GM23338 (cell line): ENCODE measurements around the gene POLD2. TPM values are rescaled to one million over a fixed set of nuclear protein-coding genes. Genes with fewer than 3 reads are reported as not detected.

Experiments used
- EZH2 ChIP-seq: fragments of 200-600 bp; sonication (generic); IDR thresholded peaks from one replicate; pipeline ENCODE4 v1.8.0; 2017; ENCODE audit warnings: antibody characterized with exemption, mild to moderate bottlenecking, low read depth; ENCODE audit not compliant: unreplicated experiment
- JUNB ChIP-seq: IDR thresholded peaks from one replicate; pipeline ENCODE4 v1.6.1; 2016; ENCODE audit warnings: antibody characterized with exemption; ENCODE audit not compliant: unreplicated experiment
- NANOG ChIP-seq: IDR thresholded peaks from 2 replicates; pipeline ENCODE4 v1.6.1; 2016; ENCODE audit warnings: antibody characterized with exemption, borderline replicate concordance
- STAT1 ChIP-seq: IDR thresholded peaks from one replicate; pipeline ENCODE4 v1.6.1; 2016; ENCODE audit warnings: antibody characterized with exemption; ENCODE audit not compliant: unreplicated experiment
- ZNF331 ChIP-seq: fragments of 250-450 bp; sonication (Bioruptor Pico); IDR thresholded peaks from 2 replicates; pipeline ENCODE4 v1.5.0; 2020; ENCODE audit warnings: low read depth, mild to moderate bottlenecking, moderate library complexity
- polyA plus RNA-seq: library from polyadenylated mRNA; unstranded; fragments of >200 nt; fragmentation: Nextera tagmentation; extraction: Ambion mirVana; gene quantifications from 2 replicates; pipeline ENCODE4 v1.2.1, GENCODE V29; 2016
- total RNA-seq: library from RNA; depleted of rRNA; stranded (reverse); fragments of >200 nt; shearing (Covaris generic); gene quantifications from 2 replicates; pipeline ENCODE4 v1.2.3, GENCODE V29; 2014
- TF ChIP-seq, protein P1 (sequence below): fragments of 250-450 bp; sonication (Bioruptor Pico); IDR thresholded peaks from 2 replicates; pipeline ENCODE4 v1.5.0; 2020; ENCODE audit warnings: mild to moderate bottlenecking, moderate library complexity
- TF ChIP-seq, protein P2 (sequence below): IDR thresholded peaks from one replicate; pipeline ENCODE4 v1.6.1; 2018; ENCODE audit warnings: antibody characterized with exemption; ENCODE audit not compliant: unreplicated experiment

POLD2 gene
- total and polyA plus RNA-seq, 2 experiments from 2014 or later: 101 to 127 TPM

DNA sequence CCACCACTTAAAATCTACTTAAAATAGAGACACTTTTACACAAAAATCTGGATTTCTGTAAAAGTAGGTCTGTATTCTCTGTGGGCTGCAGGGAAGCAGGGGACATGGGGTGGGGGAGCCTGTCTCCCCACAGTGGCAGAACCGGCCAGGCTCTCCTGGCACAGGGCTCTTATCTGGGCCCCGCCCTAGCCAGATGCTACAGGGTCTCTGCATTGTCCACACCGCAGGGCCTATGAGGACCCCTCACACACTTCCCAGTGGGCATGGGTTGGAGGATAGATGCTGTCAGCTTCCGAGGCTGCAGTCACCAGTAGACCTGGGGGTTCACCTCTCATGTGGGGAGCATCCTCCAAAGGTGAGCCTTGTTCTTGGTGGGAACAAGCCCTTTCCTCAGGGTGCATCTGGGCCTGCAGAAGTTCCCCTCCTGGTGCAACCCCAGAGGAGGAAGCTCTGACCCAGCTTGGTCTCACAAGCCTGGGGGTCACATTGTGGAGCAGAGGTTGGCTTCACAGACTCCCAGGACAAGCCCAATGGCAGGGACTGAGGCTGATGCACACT lies 33.2 kb upstream of the POLD2 start (continued):
- TF ChIP-seq, protein P1, sequence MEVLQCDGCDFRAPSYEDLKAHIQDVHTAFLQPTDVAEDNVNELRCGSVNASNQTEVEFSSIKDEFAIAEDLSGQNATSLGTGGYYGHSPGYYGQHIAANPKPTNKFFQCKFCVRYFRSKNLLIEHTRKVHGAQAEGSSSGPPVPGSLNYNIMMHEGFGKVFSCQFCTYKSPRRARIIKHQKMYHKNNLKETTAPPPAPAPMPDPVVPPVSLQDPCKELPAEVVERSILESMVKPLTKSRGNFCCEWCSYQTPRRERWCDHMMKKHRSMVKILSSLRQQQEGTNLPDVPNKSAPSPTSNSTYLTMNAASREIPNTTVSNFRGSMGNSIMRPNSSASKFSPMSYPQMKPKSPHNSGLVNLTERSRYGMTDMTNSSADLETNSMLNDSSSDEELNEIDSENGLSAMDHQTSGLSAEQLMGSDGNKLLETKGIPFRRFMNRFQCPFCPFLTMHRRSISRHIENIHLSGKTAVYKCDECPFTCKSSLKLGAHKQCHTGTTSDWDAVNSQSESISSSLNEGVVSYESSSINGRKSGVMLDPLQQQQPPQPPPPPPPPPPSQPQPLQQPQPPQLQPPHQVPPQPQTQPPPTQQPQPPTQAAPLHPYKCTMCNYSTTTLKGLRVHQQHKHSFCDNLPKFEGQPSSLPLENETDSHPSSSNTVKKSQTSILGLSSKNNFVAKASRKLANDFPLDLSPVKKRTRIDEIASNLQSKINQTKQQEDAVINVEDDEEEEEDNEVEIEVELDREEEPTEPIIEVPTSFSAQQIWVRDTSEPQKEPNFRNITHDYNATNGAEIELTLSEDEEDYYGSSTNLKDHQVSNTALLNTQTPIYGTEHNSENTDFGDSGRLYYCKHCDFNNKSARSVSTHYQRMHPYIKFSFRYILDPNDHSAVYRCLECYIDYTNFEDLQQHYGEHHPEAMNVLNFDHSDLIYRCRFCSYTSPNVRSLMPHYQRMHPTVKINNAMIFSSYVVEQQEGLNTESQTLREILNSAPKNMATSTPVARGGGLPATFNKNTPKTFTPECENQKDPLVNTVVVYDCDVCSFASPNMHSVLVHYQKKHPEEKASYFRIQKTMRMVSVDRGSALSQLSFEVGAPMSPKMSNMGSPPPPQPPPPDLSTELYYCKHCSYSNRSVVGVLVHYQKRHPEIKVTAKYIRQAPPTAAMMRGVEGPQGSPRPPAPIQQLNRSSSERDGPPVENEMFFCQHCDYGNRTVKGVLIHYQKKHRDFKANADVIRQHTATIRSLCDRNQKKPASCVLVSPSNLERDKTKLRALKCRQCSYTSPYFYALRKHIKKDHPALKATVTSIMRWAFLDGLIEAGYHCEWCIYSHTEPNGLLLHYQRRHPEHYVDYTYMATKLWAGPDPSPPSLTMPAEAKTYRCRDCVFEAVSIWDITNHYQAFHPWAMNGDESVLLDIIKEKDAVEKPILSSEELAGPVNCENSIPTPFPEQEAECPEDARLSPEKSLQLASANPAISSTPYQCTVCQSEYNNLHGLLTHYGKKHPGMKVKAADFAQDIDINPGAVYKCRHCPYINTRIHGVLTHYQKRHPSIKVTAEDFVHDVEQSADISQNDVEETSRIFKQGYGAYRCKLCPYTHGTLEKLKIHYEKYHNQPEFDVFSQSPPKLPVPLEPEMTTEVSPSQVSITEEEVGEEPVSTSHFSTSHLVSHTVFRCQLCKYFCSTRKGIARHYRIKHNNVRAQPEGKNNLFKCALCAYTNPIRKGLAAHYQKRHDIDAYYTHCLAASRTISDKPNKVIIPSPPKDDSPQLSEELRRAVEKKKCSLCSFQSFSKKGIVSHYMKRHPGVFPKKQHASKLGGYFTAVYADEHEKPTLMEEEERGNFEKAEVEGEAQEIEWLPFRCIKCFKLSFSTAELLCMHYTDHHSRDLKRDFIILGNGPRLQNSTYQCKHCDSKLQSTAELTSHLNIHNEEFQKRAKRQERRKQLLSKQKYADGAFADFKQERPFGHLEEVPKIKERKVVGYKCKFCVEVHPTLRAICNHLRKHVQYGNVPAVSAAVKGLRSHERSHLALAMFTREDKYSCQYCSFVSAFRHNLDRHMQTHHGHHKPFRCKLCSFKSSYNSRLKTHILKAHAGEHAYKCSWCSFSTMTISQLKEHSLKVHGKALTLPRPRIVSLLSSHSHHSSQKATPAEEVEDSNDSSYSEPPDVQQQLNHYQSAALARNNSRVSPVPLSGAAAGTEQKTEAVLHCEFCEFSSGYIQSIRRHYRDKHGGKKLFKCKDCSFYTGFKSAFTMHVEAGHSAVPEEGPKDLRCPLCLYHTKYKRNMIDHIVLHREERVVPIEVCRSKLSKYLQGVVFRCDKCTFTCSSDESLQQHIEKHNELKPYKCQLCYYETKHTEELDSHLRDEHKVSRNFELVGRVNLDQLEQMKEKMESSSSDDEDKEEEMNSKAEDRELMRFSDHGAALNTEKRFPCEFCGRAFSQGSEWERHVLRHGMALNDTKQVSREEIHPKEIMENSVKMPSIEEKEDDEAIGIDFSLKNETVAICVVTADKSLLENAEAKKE (CRISPR knock-in tag): no peak
- TF ChIP-seq, protein P2, sequence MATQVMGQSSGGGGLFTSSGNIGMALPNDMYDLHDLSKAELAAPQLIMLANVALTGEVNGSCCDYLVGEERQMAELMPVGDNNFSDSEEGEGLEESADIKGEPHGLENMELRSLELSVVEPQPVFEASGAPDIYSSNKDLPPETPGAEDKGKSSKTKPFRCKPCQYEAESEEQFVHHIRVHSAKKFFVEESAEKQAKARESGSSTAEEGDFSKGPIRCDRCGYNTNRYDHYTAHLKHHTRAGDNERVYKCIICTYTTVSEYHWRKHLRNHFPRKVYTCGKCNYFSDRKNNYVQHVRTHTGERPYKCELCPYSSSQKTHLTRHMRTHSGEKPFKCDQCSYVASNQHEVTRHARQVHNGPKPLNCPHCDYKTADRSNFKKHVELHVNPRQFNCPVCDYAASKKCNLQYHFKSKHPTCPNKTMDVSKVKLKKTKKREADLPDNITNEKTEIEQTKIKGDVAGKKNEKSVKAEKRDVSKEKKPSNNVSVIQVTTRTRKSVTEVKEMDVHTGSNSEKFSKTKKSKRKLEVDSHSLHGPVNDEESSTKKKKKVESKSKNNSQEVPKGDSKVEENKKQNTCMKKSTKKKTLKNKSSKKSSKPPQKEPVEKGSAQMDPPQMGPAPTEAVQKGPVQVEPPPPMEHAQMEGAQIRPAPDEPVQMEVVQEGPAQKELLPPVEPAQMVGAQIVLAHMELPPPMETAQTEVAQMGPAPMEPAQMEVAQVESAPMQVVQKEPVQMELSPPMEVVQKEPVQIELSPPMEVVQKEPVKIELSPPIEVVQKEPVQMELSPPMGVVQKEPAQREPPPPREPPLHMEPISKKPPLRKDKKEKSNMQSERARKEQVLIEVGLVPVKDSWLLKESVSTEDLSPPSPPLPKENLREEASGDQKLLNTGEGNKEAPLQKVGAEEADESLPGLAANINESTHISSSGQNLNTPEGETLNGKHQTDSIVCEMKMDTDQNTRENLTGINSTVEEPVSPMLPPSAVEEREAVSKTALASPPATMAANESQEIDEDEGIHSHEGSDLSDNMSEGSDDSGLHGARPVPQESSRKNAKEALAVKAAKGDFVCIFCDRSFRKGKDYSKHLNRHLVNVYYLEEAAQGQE: no peak
- TF ChIP-seq STAT1 (no peak), ZNF331 (no peak), EZH2 (no peak), JUNB (no peak), NANOG (no peak)
